RWPE1 (cell line): Measurements from ENCODE around the gene BNC2.

Experiments
- CTCF ChIA-PET: fragments of 350-600 bp; sonication (Branson Sonifier 250); formaldehyde crosslinking; extraction: SDS; loops from one replicate; lab custom pipeline; 2021; lab: Yijun Ruan, JAX
- POLR2A ChIA-PET: fragments of 400-600 bp; formaldehyde crosslinking; extraction: SDS; loops from one replicate; lab custom pipeline; 2020; ENCODE audit warnings: antibody characterized with exemption; ENCODE audit not compliant: low non-redundant PET; lab: Yijun Ruan, JAX
- DNase-seq: peaks from one replicate; pipeline ENCODE4 v3.0.0; 2012; ENCODE audit warnings: low spot score
- H3K27ac ChIP-seq: fragments of 450-650 bp; 2 replicates; pipeline ENCODE4 v1.5.1; 2017
- TF ChIP-seq, protein P1 (sequence below): fragments of 450-650 bp; conservative IDR thresholded peaks from 2 replicates; pipeline ENCODE4 v1.5.1; 2017; ENCODE audit warnings: low read depth, mild to moderate bottlenecking

The BNC2 gene

GRCh38 chr9:16363916-16364315 is 506.6 kb downstream of the BNC2 start:
- TF ChIP-seq, protein P1, sequence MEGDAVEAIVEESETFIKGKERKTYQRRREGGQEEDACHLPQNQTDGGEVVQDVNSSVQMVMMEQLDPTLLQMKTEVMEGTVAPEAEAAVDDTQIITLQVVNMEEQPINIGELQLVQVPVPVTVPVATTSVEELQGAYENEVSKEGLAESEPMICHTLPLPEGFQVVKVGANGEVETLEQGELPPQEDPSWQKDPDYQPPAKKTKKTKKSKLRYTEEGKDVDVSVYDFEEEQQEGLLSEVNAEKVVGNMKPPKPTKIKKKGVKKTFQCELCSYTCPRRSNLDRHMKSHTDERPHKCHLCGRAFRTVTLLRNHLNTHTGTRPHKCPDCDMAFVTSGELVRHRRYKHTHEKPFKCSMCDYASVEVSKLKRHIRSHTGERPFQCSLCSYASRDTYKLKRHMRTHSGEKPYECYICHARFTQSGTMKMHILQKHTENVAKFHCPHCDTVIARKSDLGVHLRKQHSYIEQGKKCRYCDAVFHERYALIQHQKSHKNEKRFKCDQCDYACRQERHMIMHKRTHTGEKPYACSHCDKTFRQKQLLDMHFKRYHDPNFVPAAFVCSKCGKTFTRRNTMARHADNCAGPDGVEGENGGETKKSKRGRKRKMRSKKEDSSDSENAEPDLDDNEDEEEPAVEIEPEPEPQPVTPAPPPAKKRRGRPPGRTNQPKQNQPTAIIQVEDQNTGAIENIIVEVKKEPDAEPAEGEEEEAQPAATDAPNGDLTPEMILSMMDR: no peak
- no peak overlapping the region for H3K27ac ChIP-seq
- DNase-seq: no peak
- ChIA-PET CTCF (no interaction called here), POLR2A (no interaction called here)

GRCh38 chr9:16363073-16363781 is 507.2 kb downstream of the BNC2 start:
- TF ChIP-seq, protein P1: no peak
- H3K27ac ChIP-seq: no peak overlapping the region
- POLR2A ChIA-PET: no interaction called here
- CTCF ChIA-PET: no interaction called here
- no peak for DNase-seq

GRCh38 chr9:16361939-16362338 is 508.5 kb downstream of the BNC2 start:
- POLR2A ChIA-PET: no interaction called here
- H3K27ac ChIP-seq: no peak overlapping the region
- CTCF ChIA-PET: no interaction called here
- DNase-seq: no peak
- TF ChIP-seq, protein P1: no peak

- DNase-seq: no peak
- H3K27ac ChIP-seq: no peak overlapping the region
- CTCF ChIA-PET: interaction anchor here (0.5 kb wide), 2 partner anchors 21 to 488 kb away, joined by 3 read pairs; no protein-coding TSS in a partner anchor
- TF ChIP-seq, protein P1: no peak
- POLR2A ChIA-PET: no interaction called here
Observed at GRCh38 chr9:16361118-16361517, 509.4 kb downstream of the BNC2 start.

DNA sequence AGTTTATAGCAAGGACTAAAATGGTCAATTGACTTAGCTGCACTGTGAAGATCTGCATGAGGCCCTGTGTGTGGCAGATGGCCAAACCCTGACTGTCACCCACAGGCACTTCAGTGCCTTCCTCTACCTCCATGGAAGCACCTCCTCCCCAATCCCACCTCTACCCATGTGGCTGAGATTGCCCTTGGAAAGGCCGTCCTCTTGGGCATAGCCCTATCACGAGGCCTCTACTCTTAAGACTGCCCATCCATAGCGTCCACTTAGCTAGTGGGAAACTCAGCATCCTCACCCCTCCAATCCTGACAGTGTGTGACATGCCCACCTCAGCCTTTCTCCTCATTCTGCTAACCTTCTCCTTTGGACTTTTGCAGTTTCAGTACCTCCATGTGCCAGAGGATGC is 510.2 kb downstream of the BNC2 start:
- TF ChIP-seq, protein P1: no peak
- H3K27ac ChIP-seq: no peak overlapping the region
- CTCF ChIA-PET: no interaction called here
- POLR2A ChIA-PET: no interaction called here
- no peak for DNase-seq
